SW 1271 (cell line): Measurements from ENCODE around the gene TBKBP1.
A peak's percentile ranks its signal among the peaks of the same experiment; 100 is the strongest.

Experiments
- DNase-seq, 2 experiments: peaks; one replicate each; lab custom pipeline; 2025; lab: John Stamatoyannopoulos, UW

TBKBP1 gene

DNA sequence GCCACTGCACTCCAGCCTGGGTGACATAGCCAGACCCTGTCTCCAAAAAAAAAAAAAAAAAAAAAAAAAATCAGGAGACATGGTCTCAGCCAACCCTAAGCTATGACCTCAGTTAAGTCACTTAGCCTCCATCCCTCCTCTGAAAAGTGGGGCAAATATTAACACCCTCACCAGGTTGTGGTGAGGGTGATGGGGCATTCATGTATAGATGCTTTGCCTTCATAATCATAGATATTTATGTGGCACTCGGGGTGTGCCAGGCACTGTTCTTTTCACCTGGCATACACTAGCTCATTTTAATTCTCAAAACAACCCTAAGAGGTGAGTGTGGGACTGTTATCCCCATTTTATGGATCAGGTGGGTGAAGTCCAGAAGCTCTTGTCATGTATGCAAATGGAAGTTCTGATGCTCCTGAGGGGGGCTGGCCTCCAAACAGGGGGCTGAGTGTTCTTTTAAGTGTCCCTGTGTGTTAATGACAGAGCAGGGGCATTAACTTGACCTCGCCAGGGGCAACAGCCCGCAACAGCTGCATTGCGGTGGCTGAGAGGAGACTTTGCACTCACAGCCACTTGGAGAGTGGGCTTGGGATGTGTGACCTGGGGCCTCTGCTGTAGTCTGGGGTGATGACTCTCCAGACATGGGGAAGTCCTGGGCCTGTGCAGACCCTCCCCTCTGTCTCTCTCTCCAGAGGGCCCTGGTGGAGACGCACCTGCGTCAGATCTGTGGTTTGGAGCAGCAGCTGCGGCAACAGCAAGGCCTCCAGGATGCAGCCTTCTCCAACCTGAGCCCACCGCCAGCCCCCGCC is 4.1 kb downstream of the TBKBP1 start:
- DNase-seq = no peak

DNA sequence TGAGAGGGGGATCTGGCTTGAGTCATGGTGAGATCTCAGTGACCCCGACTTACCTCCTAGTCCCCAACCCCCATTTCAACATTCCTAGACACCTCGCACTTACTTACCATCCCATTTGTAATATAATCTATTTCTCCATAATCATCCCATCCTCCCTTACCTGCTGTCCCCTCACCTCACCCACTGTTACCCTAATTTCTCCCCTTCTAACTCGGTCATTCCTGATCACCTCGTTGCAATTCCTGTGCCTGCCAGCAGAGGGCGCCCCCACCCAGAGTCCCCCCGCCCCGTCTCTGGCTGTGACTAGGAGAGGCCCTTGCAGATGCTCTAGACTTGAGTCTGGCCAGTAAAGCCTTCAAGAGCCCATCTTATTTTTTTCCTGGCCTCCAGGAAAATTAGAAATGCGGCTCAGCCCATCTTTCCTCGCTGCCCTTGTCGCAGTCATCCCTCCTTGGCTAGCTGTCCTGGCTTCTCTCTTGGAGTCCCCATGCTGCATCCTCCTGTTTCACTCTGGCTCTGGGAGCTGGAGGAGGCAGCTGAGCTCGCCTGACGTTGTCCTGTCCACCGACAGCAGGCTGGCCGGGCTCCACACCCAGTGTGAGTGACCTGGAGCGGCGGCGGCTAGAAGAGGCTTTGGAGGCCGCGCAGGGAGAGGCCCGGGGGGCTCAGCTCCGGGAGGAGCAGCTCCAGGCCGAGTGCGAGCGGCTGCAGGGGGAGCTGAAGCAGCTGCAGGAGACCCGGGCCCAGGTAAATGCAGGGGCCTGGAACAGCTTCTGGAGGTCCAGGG is 5.0 kb downstream of the TBKBP1 start:
- DNase-seq = peak in 1 of 2 experiments; percentile 39

DNA sequence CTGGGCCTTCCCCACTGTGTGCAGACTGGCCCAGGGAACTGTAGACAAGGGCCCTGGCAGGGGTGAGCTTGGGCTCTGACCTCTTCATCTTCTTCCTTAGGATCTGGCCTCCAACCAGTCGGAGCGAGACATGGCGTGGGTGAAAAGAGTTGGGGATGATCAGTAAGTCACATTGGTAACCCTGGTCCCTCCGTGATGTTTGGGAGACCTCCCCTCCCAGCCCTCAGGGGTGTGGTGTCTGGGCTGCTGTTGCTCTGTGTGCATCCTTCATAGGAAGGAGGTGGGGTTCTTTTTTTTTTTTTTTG is 5.5 kb downstream of the TBKBP1 start:
- no peak for DNase-seq

DNA sequence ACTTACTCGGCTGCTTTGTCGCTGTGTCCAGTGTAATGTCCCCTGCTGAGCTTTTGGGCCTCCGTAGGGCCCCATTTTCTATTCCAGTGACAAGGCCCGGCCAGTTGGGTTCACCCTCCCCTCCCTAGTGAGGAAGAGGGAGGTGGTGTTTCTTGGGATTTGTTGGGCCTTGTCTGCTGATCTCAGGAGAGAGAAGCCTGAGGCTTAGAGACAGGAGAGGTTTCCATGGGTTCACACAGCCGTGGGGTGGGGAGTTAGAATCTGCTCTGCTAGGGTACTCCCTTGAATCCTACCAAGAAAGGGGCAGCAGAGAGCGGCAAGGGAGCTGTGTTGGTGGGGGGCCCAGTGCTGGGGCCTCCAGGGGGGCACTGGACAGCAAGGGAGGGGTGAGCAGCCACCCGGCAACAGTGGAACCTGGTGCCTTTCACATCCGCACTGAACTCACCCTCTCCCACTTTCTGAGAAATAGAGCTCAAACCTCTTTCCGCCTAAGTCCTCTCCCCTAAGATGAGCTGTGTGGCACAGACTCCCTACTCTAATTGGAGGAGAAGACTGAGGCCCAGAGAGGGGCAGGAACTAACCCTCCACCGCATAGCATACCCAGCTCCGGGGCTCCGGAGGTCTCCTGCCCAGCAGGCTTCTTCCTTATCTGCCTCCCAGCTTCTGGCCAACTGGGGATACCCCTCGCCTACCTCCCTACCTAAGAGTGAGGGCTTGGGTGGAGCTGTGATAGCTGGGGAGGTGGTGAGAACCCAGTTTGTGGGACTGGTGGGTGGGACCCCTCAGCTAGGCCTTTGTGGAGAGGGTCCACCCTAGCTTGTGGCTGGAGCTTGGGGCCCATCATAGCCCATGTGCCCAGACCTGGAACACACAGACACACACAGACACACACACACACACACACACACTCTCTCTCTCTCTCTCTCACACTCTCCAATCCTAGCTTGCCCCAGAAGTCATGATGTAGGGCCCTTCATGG is 6.8 kb downstream of the TBKBP1 start:
- no peak for DNase-seq

DNA sequence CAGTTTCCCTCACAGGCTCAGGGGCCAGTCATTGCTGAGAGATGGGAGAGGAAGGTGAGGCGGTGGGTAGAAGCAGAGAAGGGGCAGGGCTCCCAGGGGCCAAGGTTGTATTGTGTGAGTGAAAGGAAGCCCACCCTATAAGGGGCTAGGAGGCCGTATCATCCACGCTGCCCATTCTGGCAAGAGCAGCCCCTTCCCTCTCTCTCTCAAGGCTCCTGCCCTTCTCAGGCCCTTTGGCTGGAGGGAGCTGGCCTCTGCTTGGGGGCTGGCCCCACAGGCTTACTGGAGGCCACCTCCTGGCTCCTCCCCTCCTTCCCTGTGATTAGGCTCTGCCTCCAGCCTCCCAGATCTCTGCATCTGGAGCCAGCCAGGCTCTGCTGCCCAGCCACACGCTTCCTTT is 7.6 kb downstream of the TBKBP1 start:
- DNase-seq = no peak

GRCh38 chr17:47702391-47702995 is 8.5 kb downstream of the TBKBP1 start:
- no peak for DNase-seq

DNA sequence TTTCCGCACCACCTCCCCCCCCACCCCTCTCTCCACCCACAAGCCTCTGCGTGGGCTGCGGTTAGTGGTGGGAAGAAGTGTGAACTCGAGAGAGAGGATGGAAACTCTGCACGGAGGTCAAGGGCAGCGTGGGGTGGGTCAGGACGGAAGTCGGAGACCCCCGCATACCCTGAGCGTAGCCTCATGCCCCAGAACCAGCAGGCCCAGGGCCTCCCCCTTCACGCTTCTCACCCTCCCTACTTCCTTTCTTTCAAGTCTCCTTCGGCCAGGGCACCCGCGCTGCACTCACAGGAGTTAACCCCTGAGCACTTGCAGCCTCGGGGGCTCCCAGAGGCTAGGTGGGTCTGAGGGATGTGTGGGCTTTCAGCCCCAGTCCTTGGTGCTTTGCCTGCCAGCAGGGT is 9.2 kb downstream of the TBKBP1 start:
- no peak for DNase-seq

DNA sequence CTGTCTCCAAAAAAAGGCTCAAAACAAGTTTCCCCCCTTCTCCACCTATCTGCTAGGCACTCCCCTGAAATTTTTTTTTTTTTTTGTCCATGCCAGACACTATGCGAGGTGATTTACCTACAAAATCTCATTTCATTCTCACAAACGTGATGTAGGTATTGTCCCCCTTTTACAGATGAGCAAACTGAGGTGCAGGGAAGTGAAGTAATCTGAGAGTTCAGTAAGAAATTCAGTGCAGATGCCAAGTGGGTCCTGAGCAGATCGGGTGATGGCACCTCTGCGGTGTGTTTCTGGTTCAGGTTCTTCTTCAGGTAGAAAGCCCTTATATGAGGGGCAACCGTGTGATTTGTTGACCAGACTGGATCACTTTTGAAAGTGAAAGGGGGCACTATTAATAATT is 9.7 kb downstream of the TBKBP1 start:
- DNase-seq = no peak

GRCh38 chr17:47704116-47704515 is 10.2 kb downstream of the TBKBP1 start:
- no peak for DNase-seq

DNA sequence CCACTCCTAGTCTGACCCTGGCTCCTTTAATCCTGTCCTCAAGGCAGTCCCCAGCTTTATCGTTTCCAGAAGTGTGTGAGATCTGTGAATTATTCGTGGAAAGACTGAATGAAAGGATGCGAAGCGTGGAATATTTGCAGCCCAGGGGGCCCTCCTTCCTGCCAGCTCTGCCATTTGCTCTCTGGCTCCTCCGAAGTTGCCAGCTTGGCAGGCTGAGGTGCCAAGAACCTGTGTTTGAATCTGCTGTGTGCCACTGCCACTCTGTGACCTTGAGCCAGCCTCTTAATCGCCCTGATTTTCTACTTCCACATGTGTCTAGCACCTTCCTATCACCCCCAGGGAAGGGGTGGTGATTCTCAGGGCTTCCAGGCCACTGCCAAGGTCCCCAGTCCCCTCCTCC is 10.8 kb downstream of the TBKBP1 start:
- no peak for DNase-seq

- no peak for DNase-seq
These were observed 11.9 kb downstream of the TBKBP1 start for GRCh38 chr17:47705536-47706530.

DNA sequence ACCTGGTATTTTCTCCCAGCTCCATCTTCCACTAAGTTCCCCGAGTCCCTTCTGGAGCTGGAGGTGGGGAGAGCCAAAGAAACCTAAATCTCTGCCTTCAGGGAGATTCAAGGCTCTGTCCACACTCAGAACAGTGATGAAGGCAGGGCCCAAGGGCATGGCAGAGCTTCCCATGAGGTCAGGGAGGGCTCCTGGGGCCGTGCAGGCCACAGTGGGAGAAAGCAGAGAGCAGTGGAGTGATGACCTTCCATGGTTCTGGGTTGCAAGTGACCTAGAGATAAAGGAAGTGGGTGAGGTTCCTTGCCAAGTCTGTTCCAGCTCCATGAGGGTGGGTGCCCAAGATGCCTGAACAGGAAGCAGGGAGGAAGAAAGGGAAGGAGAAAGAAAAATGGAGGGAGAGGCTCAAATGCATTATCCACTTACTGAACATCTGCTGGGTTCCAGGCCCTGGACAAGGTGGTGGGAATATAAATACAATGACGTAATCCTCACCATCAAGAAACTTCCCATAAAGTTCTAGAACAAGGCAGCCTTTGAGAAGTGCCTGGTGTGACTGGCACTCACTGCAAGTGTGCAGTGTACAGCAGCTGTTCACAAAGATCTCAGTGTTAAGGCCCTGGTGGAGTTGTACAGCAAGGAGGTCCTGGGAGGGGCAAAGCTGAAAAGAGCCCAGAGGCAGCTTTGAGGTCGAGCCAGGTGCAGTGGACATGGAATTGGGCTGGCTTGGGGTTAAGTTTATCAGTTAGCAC is 13.3 kb downstream of the TBKBP1 start:
- DNase-seq = no peak

GRCh38 chr17:47707884-47708283 is 13.9 kb downstream of the TBKBP1 start:
- no peak for DNase-seq

DNA sequence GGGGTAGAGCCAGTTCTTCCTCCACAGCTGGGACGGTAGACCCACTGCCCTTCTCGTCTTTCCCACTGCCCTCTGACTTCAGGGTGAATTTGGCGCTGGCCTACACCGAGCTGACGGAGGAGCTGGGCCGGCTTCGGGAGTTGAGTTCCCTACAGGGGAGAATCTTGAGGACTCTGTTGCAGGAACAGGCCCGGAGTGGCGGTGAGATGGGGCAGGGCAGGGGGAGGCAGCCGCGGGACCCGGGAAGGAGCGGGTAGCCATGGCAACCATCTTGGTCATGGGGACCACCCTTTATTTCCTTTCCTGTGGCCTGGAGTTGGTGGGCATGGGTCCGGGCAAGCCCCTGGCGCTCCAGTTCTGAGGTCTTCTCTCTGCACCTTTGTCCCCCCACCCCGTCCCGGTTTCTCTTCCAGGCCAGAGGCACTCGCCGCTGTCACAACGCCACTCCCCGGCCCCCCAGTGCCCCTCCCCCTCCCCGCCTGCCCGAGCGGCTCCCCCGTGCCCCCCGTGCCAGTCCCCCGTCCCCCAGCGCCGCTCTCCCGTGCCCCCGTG is 14.4 kb downstream of the TBKBP1 start:
- DNase-seq = no peak

GRCh38 chr17:47708864-47709541 is 15.0 kb downstream of the TBKBP1 start:
- DNase-seq = no peak

- DNase-seq = no peak
These were observed 15.6 kb downstream of the TBKBP1 start for GRCh38 chr17:47709594-47709993.

- no peak for DNase-seq
These were observed 17.6 kb downstream of the TBKBP1 start for GRCh38 chr17:47711366-47712099.

- no peak for DNase-seq
These were observed 18.5 kb downstream of the TBKBP1 start for GRCh38 chr17:47712330-47713023.
